ENCODE measurements around the gene TREX2. TPM values are rescaled to one million over a fixed set of nuclear protein-coding genes. Genes with fewer than 3 reads are reported as not detected.

TREX2 gene
- polyA plus RNA-seq, 1 donor (not counting 4 experiments of a cell fraction or from before 2014, with no cell fraction given): 0.31 TPM

DNA sequence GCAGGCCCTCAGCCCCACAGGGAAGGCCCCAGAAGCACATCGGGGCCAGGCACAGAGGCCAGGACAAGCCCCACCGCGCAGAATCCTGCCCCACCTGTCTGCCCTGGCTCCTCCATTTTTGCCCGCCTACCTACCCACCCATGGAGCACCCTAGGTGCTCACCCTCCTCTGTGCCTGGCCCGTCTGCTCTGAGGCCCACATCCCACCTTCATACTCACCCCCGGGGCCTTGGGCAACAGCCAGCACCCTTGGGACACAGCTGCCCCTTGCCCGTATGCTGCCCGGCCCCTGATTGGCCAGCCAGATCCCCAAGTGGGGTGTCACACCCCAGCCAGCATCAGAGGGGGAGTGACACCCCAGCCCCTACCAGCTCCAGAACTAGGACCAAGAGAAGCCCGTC is 10.8 kb upstream of the TREX2 start:
- H3K27ac ChIP-seq (ENCODE audit: control insufficient read depth, insufficient read depth, low read length): no peak overlapping the region
- no peaks in the 10 kb centered on the region for H3K27me3 ChIP-seq (ENCODE audit: control insufficient read depth, extremely low read depth, insufficient read depth, low read length)
- dilution Hi-C loops (cut with MboI; ENCODE audit: extremely low pct_ligation_motif_present, low sequenced_read_pairs): no loop called here
- peaks cover 0 to 3% of the 10 kb centered on the region in 2 experiments for H3K36me3 ChIP-seq (ENCODE audit: control insufficient read depth in 2 of 2, extremely low read depth in 1 of 2, insufficient read depth in 2 of 2, low read length in 2 of 2)
- H2AFZ ChIP-seq (ENCODE audit: control insufficient read depth, low read length): no peak overlapping the region
- TF ChIP-seq, protein P1, sequence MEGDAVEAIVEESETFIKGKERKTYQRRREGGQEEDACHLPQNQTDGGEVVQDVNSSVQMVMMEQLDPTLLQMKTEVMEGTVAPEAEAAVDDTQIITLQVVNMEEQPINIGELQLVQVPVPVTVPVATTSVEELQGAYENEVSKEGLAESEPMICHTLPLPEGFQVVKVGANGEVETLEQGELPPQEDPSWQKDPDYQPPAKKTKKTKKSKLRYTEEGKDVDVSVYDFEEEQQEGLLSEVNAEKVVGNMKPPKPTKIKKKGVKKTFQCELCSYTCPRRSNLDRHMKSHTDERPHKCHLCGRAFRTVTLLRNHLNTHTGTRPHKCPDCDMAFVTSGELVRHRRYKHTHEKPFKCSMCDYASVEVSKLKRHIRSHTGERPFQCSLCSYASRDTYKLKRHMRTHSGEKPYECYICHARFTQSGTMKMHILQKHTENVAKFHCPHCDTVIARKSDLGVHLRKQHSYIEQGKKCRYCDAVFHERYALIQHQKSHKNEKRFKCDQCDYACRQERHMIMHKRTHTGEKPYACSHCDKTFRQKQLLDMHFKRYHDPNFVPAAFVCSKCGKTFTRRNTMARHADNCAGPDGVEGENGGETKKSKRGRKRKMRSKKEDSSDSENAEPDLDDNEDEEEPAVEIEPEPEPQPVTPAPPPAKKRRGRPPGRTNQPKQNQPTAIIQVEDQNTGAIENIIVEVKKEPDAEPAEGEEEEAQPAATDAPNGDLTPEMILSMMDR (optimal IDR thresholded peaks at IDR 0.05 in 1 of 3, IDR thresholded peaks at IDR 0.05 in 1 of 3, conservative IDR thresholded peaks at IDR 0.05 in 1 of 3; ENCODE audit: extremely low read depth in 1 of 3, insufficient read depth in 2 of 3, low read length in 3 of 3): no peak
- no peak for TF ChIP-seq EZH2 (IDR thresholded peaks at IDR 0.05; ENCODE audit: low read length)
- H3K9ac ChIP-seq (ENCODE audit: control insufficient read depth, extremely low read depth, insufficient read depth, low read length): no peak overlapping the region
- peaks cover 2% of the 10 kb centered on the region for H3K4me1 ChIP-seq (ENCODE audit: control insufficient read depth, extremely low read depth, insufficient read depth, low read length)
- no peak overlapping the region for H3K4me2 ChIP-seq (ENCODE audit: control insufficient read depth, extremely low read depth, insufficient read depth, low read depth, low read length)
- no peak overlapping the region for H3K4me3 ChIP-seq (ENCODE audit: control insufficient read depth in 2 of 3, extremely low read depth in 1 of 3, insufficient read depth in 2 of 3, low read depth in 1 of 3, low read length in 3 of 3)
- no peaks in the 10 kb centered on the region for H3K79me2 ChIP-seq (ENCODE audit: control insufficient read depth, insufficient read depth, low read length)
- H4K20me1 ChIP-seq (ENCODE audit: control insufficient read depth, extremely low read depth, insufficient read depth, low read length): no peaks in the 10 kb centered on the region
- no peaks in the 10 kb centered on the region for H3K9me3 ChIP-seq (ENCODE audit: control insufficient read depth, low read depth, low read length)
- H3K9me1 ChIP-seq (ENCODE audit: control insufficient read depth, extremely low read depth, insufficient read depth, low read length): no peaks in the 10 kb centered on the region
- FAIRE-seq: no peak
- no peak for DNase-seq (ENCODE audit: low read depth, low spot score)

DNA sequence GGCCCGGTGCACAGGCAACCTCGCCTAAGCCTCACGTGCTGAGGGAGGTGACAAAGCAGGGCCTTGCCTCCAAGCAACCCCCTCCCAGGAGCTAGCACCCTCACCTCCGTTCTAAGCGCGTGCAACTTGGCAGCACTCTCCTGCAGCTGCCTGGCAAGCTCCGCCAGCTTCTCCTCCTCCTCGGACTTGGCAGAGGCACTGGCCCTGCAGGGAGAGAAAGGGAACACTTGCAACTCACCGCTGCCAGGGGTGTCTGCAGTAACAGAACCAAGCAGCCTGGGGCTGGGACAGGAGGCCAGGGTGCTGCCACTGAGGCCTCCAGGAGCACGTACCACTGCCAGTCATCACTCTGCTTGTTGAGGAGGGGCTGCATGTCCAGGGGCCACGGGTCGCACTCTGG is 10.3 kb upstream of the TREX2 start:
- FAIRE-seq (no peak), DNase-seq (ENCODE audit: low read depth, low spot score) (no peak)
- dilution Hi-C loops (cut with MboI; ENCODE audit: extremely low pct_ligation_motif_present, low sequenced_read_pairs): no loop called here
- H3K79me2 ChIP-seq (ENCODE audit: control insufficient read depth, insufficient read depth, low read length): no peaks in the 10 kb centered on the region
- H2AFZ ChIP-seq (ENCODE audit: control insufficient read depth, low read length): no peak overlapping the region
- TF ChIP-seq, protein P1 (optimal IDR thresholded peaks at IDR 0.05 in 1 of 3, IDR thresholded peaks at IDR 0.05 in 1 of 3, conservative IDR thresholded peaks at IDR 0.05 in 1 of 3; ENCODE audit: extremely low read depth in 1 of 3, insufficient read depth in 2 of 3, low read length in 3 of 3): no peak
- TF ChIP-seq EZH2 (IDR thresholded peaks at IDR 0.05; ENCODE audit: low read length): no peak
- no peaks in the 10 kb centered on the region for H3K9me3 ChIP-seq (ENCODE audit: control insufficient read depth, low read depth, low read length)
- peaks cover 0 to 3% of the 10 kb centered on the region in 2 experiments for H3K36me3 ChIP-seq (ENCODE audit: control insufficient read depth in 2 of 2, extremely low read depth in 1 of 2, insufficient read depth in 2 of 2, low read length in 2 of 2)
- no peak overlapping the region for H3K4me2 ChIP-seq (ENCODE audit: control insufficient read depth, extremely low read depth, insufficient read depth, low read depth, low read length)
- H3K27me3 ChIP-seq (ENCODE audit: control insufficient read depth, extremely low read depth, insufficient read depth, low read length): no peaks in the 10 kb centered on the region
- no peak overlapping the region for H3K4me3 ChIP-seq (ENCODE audit: control insufficient read depth in 2 of 3, extremely low read depth in 1 of 3, insufficient read depth in 2 of 3, low read depth in 1 of 3, low read length in 3 of 3)
- no peak overlapping the region for H3K9ac ChIP-seq (ENCODE audit: control insufficient read depth, extremely low read depth, insufficient read depth, low read length)
- no peak overlapping the region for H3K27ac ChIP-seq (ENCODE audit: control insufficient read depth, insufficient read depth, low read length)
- H4K20me1 ChIP-seq (ENCODE audit: control insufficient read depth, extremely low read depth, insufficient read depth, low read length): no peaks in the 10 kb centered on the region
- no peaks in the 10 kb centered on the region for H3K9me1 ChIP-seq (ENCODE audit: control insufficient read depth, extremely low read depth, insufficient read depth, low read length)
- peaks cover 2% of the 10 kb centered on the region for H3K4me1 ChIP-seq (ENCODE audit: control insufficient read depth, extremely low read depth, insufficient read depth, low read length)
